Progenitor cell of endocrine pancreas (in vitro differentiated cells): ENCODE data around the gene GANC. TPM values are rescaled to one million over a fixed set of nuclear protein-coding genes. Genes with fewer than 3 reads are reported as not detected.

Experiments used
- DNase-seq: peaks from one replicate; pipeline ENCODE4 v3.0.0; 2021; ENCODE audit warnings: low spot score; ENCODE audit not compliant: unreplicated experiment
- H3K27ac Mint-ChIP-seq: 2 replicates; pipeline ENCODE4 v1.8.0; 2021; ENCODE audit warnings: mild to moderate bottlenecking, moderate library complexity, mixed read lengths
- H3K27me3 Mint-ChIP-seq: 2 replicates; pipeline ENCODE4 v1.8.0; 2021; ENCODE audit warnings: mixed read lengths
- H3K36me3 Mint-ChIP-seq: 2 replicates; pipeline ENCODE4 v1.8.0; 2022; ENCODE audit warnings: mixed read lengths; ENCODE audit not compliant: insufficient read depth
- H3K4me1 Mint-ChIP-seq: 2 replicates; pipeline ENCODE4 v1.8.0; 2021; ENCODE audit warnings: low read depth, mixed read lengths
- H3K4me3 Mint-ChIP-seq: 2 replicates; pipeline ENCODE4 v1.8.0; 2021; ENCODE audit warnings: low read depth, mild to moderate bottlenecking, moderate library complexity, mixed read lengths
- H3K9me3 Mint-ChIP-seq: 2 replicates; pipeline ENCODE4 v1.8.0; 2021; ENCODE audit warnings: low read depth, mixed read lengths
- total RNA-seq: library from RNA; stranded (reverse); gene quantifications from 2 replicates; pipeline ENCODE4 v1.2.1, GENCODE V29; 2021
- TF ChIP-seq, protein P1 (sequence below): fragments of 200-600 bp; sonication (generic); IDR thresholded peaks from one replicate; pipeline ENCODE4 v1.5.0; 2021; ENCODE audit warnings: antibody characterized with exemption, mild to moderate bottlenecking; ENCODE audit not compliant: unreplicated experiment

Gene GANC
- total RNA-seq, 1 donor from 2014 or later = 20.6 TPM

DNA sequence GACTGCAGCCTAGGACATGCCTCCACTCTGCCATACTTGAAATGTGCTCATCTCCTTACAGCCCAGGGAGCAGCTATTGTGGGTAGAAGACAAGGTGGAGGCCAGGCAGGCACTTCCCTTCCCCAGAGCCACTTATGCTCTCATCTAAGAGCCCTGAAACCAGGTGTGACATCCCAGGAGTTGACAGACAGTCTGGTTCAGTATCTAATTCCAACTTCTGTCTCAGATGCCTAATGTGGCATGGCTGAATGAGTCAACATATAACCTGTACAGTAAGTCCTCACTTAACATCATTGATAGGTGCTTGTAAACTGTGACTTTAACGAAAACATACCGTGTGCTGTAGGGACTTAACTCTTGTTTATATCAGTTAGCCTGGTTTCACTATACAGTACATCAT lies 85.1 kb downstream of the GANC start:
- DNase-seq = no peak
- Mint-ChIP-seq H3K4me1 (no peaks in the 10 kb centered on the region), H3K27ac (no peak overlapping the region), H3K36me3 (no peaks in the 10 kb centered on the region), H3K4me3 (no peak overlapping the region), H3K27me3 (no peaks in the 10 kb centered on the region), H3K9me3 (no peaks in the 10 kb centered on the region)
- TF ChIP-seq, protein P1, sequence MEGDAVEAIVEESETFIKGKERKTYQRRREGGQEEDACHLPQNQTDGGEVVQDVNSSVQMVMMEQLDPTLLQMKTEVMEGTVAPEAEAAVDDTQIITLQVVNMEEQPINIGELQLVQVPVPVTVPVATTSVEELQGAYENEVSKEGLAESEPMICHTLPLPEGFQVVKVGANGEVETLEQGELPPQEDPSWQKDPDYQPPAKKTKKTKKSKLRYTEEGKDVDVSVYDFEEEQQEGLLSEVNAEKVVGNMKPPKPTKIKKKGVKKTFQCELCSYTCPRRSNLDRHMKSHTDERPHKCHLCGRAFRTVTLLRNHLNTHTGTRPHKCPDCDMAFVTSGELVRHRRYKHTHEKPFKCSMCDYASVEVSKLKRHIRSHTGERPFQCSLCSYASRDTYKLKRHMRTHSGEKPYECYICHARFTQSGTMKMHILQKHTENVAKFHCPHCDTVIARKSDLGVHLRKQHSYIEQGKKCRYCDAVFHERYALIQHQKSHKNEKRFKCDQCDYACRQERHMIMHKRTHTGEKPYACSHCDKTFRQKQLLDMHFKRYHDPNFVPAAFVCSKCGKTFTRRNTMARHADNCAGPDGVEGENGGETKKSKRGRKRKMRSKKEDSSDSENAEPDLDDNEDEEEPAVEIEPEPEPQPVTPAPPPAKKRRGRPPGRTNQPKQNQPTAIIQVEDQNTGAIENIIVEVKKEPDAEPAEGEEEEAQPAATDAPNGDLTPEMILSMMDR = no peak

DNA sequence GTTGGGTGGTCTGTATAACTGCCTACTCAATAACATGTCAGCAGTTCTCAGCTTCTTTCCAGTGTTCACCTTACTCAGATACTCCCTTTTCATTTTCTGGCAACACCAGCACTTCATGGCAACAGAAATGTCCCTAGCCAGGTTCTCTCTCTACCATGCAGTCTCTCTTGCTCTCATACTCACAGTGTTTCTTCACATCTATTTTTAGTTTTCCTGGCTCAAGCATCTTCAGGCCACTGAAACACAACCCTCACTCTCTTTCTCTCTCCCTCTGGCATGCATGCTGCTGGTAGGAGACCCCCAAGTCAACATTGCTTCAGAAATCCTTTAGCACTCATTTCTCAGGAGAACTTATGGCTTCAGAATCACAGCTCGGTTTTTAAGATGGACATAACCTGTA lies 86.2 kb downstream of the GANC start, which contains the start of gene CAPN3:
CAPN3 (plus strand) TSS at position 253 of the 400 bp plus-strand sequence. CDS start 305 bp downstream, outside the sequence.
- no peak for DNase-seq
- Mint-ChIP-seq H3K4me3 (no peak within 1 kb of the TSS), H3K4me1 (no peaks in the 10 kb centered on the region), H3K36me3 (no peaks in the 10 kb centered on the region), H3K27me3 (no peaks in the 10 kb centered on the region), H3K27ac (no peak within 1 kb of the TSS), H3K9me3 (no peaks in the 10 kb centered on the region)
- TF ChIP-seq, protein P1 = no peak

DNA sequence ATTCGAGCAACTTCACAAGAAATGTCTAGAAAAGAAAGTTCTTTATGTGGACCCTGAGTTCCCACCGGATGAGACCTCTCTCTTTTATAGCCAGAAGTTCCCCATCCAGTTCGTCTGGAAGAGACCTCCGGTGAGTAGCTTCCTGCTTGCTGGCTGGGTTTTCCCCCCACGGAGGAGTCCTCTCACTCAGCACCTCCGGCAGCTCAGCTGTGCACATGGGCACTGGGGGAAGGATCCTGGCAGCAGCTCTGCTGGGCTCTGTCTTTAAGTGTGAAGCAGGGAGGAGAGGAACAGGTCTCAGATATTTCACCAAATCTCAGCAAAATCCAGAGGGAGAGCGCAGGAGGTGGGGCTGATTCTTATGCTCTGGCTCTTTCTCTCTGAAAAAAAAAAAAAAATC lies 87.0 kb downstream of the GANC start:
- TF ChIP-seq, protein P1 = no peak
- H3K36me3 Mint-ChIP-seq = no peaks in the 10 kb centered on the region
- no peak for DNase-seq
- no peak overlapping the region for H3K27ac Mint-ChIP-seq
- H3K9me3 Mint-ChIP-seq = no peaks in the 10 kb centered on the region
- H3K4me3 Mint-ChIP-seq = no peak overlapping the region
- no peaks in the 10 kb centered on the region for H3K27me3 Mint-ChIP-seq
- H3K4me1 Mint-ChIP-seq = no peaks in the 10 kb centered on the region

DNA sequence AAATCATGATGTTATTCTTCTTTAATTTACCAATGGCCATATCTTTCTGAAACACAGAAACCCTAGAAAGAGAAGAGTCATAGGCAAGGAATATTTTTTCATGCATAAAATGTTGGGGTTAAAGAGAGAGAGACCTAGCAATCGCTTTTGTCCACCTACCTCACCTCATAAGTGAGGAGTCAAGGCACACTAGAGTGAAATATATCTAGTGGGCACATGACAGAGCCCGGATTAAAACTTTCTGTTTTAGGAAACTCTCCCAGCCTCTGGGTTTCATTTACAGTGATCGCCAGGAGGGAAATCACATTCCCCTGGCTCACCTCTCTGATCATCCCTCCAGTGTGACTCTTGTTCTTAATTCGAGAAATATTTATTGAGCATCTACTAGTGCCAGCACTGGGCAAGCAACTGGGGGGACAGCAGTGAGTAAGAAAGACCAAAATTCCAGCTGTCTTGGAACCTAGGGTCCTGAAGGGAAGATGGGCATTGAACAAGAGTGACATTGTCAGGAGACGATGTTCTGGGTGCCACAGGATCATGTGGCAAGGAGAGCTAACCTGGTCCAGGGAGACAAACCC lies 87.6 kb downstream of the GANC start:
- Mint-ChIP-seq H3K9me3 (no peaks in the 10 kb centered on the region), H3K27me3 (peaks cover 3% of the 10 kb centered on the region), H3K4me3 (no peak overlapping the region), H3K36me3 (no peaks in the 10 kb centered on the region), H3K4me1 (no peaks in the 10 kb centered on the region), H3K27ac (no peak overlapping the region)
- no peak for DNase-seq
- TF ChIP-seq, protein P1 = no peak

DNA sequence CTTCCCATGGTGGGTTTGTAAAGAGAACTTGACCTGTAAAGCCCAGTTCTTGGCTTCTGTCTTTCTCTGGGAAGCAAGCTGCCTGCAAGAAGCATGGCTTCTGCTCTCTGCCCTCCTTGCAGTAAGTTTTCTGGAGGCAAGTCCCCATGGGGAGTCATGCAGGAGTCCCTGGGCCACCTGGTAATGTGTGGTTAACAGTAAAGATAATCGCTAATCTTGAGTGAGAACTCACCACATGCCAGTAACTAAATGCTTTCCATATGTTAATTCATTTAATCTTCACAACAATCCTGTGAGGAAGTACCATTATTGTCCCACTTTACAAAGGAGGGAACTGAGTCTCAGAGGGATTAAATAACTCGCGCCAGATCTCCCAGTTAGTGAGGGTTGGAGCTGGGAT lies 90.5 kb downstream of the GANC start:
- Mint-ChIP-seq H3K36me3 (no peaks in the 10 kb centered on the region), H3K9me3 (no peaks in the 10 kb centered on the region), H3K27me3 (peaks cover 5% of the 10 kb centered on the region), H3K4me1 (no peaks in the 10 kb centered on the region), H3K4me3 (no peak overlapping the region), H3K27ac (no peak overlapping the region)
- TF ChIP-seq, protein P1 = no peak
- DNase-seq = no peak
